ENCODE results near the gene IRS1. TPM values are rescaled to one million over a fixed set of nuclear protein-coding genes. Genes with fewer than 3 reads are reported as not detected.

Gene IRS1
- polyA plus RNA-seq, 2 of the 4 experiments (the other 2 are of a cell fraction): 10.4 to 13.9 TPM

GRCh38 chr2:226836548-226836885 lies 36.9 kb upstream of the IRS1 start:
- Histone ChIP-seq H3K4me2 (peak overlapping the region; percentile 99), H3K9me3 (no peaks in the 10 kb centered on the region), H3K4me3 (peak overlapping the region; percentile 72), H3K27ac (peak overlapping the region; percentile 97 to 100), H3K4me1 (peaks cover 41% of the 10 kb centered on the region)
- WGBS (ENCODE audit: missing lambda C conversion rate): 8% methylated on average over 6 of the region's 6 CpGs
- ATAC-seq: peak in 1 of 2 experiments; percentile 1; a peak in 1 of 6 replicates
- DNase-seq (ENCODE audit: low read depth in 1 of 2, low spot score in 1 of 2): no peak
- ChIA-PET POLR2A (interaction anchor here (0.6 to 1.7 kb wide), 7 partner anchors 11 to 1171 kb away, joined by 3 to 11 read pairs (median 3); partner anchors contain the start of gene IRS1), CTCF (no interaction called here)
- no peak for TF ChIP-seq NR3C1 (IDR thresholded peaks at IDR 0.05)
- peak; percentile 48 for TF ChIP-seq MAFK (IDR thresholded peaks at IDR 0.05; ENCODE audit: partially characterized antibody)
- no peak for FAIRE-seq

GRCh38 chr2:226835796-226836547 lies 36.4 kb upstream of the IRS1 start, which contains the start of gene RHBDD1:
Gene RHBDD1 (plus strand): TSS chr2:226836054. CDS start chr2:226864694, 28,640 bp downstream.
- peak; percentile 88 to 98 for DNase-seq (ENCODE audit: low read depth in 1 of 2, low spot score in 1 of 2)
- Histone ChIP-seq H3K4me2 (peak within 1 kb of the TSS; percentile 99), H3K9me3 (no peaks in the 10 kb centered on the region), H3K27ac (peak within 1 kb of the TSS; percentile 97 to 100), H3K4me3 (peak within 1 kb of the TSS; percentile 72), H3K4me1 (peaks cover 41% of the 10 kb centered on the region)
- ChIA-PET CTCF (interaction anchor here (2.1 kb wide), 1 partner anchor 33 kb away, joined by 11 read pairs; no protein-coding TSS in a partner anchor), POLR2A (interaction anchor here (0.6 to 1.7 kb wide), 8 partner anchors 11 to 1171 kb away, joined by 3 to 11 read pairs (median 4); partner anchors contain the start of gene IRS1)
- peak; percentile 96 to 97 for ATAC-seq
- WGBS (ENCODE audit: missing lambda C conversion rate): 2% methylated on average over 25 of the region's 75 CpGs
- peak; percentile 36 for FAIRE-seq
- no peak for TF ChIP-seq CTCF (IDR thresholded peaks at IDR 0.05)
- peak; percentile 50 to 97; a peak in 4 of 5 replicates for TF ChIP-seq JUN (IDR thresholded peaks at IDR 0.05)
- peak; percentile 100 for TF ChIP-seq MAX (IDR thresholded peaks at IDR 0.05)
- peak; percentile 90; the same call in 2 of the 3 replicates for TF ChIP-seq BCL3 (IDR thresholded peaks at IDR 0.05)
- TF ChIP-seq HOXB5 (CRISPR knock-in tag; IDR thresholded peaks at IDR 0.05): peak; percentile 92
- TF ChIP-seq RNF2 (IDR thresholded peaks at IDR 0.05; ENCODE audit: borderline replicate concordance, low read depth): no peak
- TF ChIP-seq GATA3 (IDR thresholded peaks at IDR 0.05; ENCODE audit: borderline replicate concordance): 0 out of 2 replicates have a peak, but pooled peaks have one; percentile 39
- TF ChIP-seq USF2 (IDR thresholded peaks at IDR 0.05): peak; percentile 59
- peak; percentile 98 for TF ChIP-seq POLR2A (IDR thresholded peaks at IDR 0.05; ENCODE audit: low read length)
- TF ChIP-seq PBX3 (IDR thresholded peaks at IDR 0.05): peak; percentile 26
- peak; percentile 68; the same call in 1 of the 2 replicates for TF ChIP-seq TFCP2L1 (CRISPR knock-in tag; IDR thresholded peaks at IDR 0.05)
- peak; percentile 93 for TF ChIP-seq MYC (IDR thresholded peaks at IDR 0.05; ENCODE audit: borderline replicate concordance, low read length)
- no peak for TF ChIP-seq MAFK (IDR thresholded peaks at IDR 0.05; ENCODE audit: partially characterized antibody)
- no peak for TF ChIP-seq EP300 (IDR thresholded peaks at IDR 0.05)
- no peak for TF ChIP-seq NR3C1 (IDR thresholded peaks at IDR 0.05)
- peak; percentile 6 to 49; a peak in 2 of 4 replicates for TF ChIP-seq CEBPB (IDR thresholded peaks at IDR 0.05)
- 0 out of 2 replicates have a peak, but pooled peaks have one; percentile 53 for TF ChIP-seq HOXA7 (CRISPR knock-in tag; IDR thresholded peaks at IDR 0.05)
- peak; percentile 76 for TF ChIP-seq TP53 (CRISPR knock-in tag; IDR thresholded peaks at IDR 0.05)
- TF ChIP-seq BHLHE40 (IDR thresholded peaks at IDR 0.05; ENCODE audit: low read depth, low read length): peak; percentile 71
- peak; percentile 83 for TF ChIP-seq HEYL (CRISPR knock-in tag; IDR thresholded peaks at IDR 0.05)
- no peak for TF ChIP-seq HDAC2 (IDR thresholded peaks at IDR 0.05)
- peak; percentile 57; the same call in 1 of the 2 replicates for TF ChIP-seq NPAS2 (CRISPR knock-in tag; IDR thresholded peaks at IDR 0.05; ENCODE audit: borderline replicate concordance)
- 0 out of 5 replicates have a peak, but pooled peaks of 1 of the 2 experiments have one; percentile 11 for TF ChIP-seq RAD21 (conservative IDR thresholded peaks at IDR 0.05 in 1 of 2, IDR thresholded peaks at IDR 0.05 in 1 of 2)
- TF ChIP-seq NFE2L2 (conservative IDR thresholded peaks at IDR 0.05; ENCODE audit: low read length): no peak
- peak; percentile 94 for TF ChIP-seq ATOH8 (CRISPR knock-in tag; IDR thresholded peaks at IDR 0.05; ENCODE audit: low read depth)
- TF ChIP-seq HOXB13 (CRISPR knock-in tag; IDR thresholded peaks at IDR 0.05; ENCODE audit: low read depth): peak; percentile 91; the same call in 1 of the 2 replicates
- TF ChIP-seq SREBF2 (IDR thresholded peaks at IDR 0.05): no peak
- peak; percentile 100 for TF ChIP-seq E2F6 (IDR thresholded peaks at IDR 0.05; ENCODE audit: borderline replicate concordance, low read depth)
- peak; percentile 81; the same call in 1 of the 2 replicates for TF ChIP-seq PHF8 (IDR thresholded peaks at IDR 0.05; ENCODE audit: borderline replicate concordance, low read depth)
